SH-SY5Y (cell line): ENCODE measurements around the gene KRT71.

Experiments
- GATA2 ChIP-seq: IDR thresholded peaks from 2 replicates; pipeline ENCODE4 v1.6.1; 2011; ENCODE audit warnings: mild to moderate bottlenecking, low read depth, low read length
- GATA3 ChIP-seq: IDR thresholded peaks from 2 replicates; pipeline ENCODE4 v1.6.1; 2011; ENCODE audit warnings: low read depth, mild to moderate bottlenecking, low read length, moderate library complexity

- TF ChIP-seq GATA2 = no peak
- no peak for TF ChIP-seq GATA3
Observed at GRCh38 chr12:52529846-52530245, 23.1 kb downstream of the KRT71 start.
